GM18505 (cell line): Measurements from ENCODE around the gene NCOA7.
A peak's percentile ranks its signal among the peaks of the same experiment; 100 is the strongest.
"Not testable (repeated sequence)": the region's sequence is repeated elsewhere in the genome, so short reads cannot be mapped to it uniquely, and the experiment has no call there.

ENCODE experiments used
- ATAC-seq: cut with Tn5 transposase; IDR thresholded peaks from one replicate; pipeline ENCODE4 v1.9.1; 2021; ENCODE audit not compliant: unreplicated experiment
- POLR2A ChIP-seq: IDR thresholded peaks from 4 replicates; pipeline ENCODE4 v1.6.1; 2011; ENCODE audit warnings: borderline replicate concordance; ENCODE audit not compliant: insufficient read depth, insufficient read length; ENCODE audit errors: extremely low read depth

The NCOA7 gene

GRCh38 chr6:125951323-125951722, 160.6 kb downstream of the NCOA7 start:
- no peak for ATAC-seq
- no peak for TF ChIP-seq POLR2A

GRCh38 chr6:125952764-125953501, 162.2 kb downstream of the NCOA7 start:
- no peak for TF ChIP-seq POLR2A
- ATAC-seq, result no peak

GRCh38 chr6:125953502-125953875, 162.7 kb downstream of the NCOA7 start:
- TF ChIP-seq POLR2A, result no peak
- no peak for ATAC-seq

GRCh38 chr6:125954735-125955339, 164.1 kb downstream of the NCOA7 start:
- ATAC-seq, result no peak
- no peak for TF ChIP-seq POLR2A

- ATAC-seq, result no peak
- TF ChIP-seq POLR2A, result no peak
Observed at GRCh38 chr6:125955973-125956372, 165.2 kb downstream of the NCOA7 start.

GRCh38 chr6:125956506-125957390, 166.0 kb downstream of the NCOA7 start, which contains the start of gene HINT3:
Gene HINT3, plus strand, starts transcription at chr6:125956770. Its CDS starts 208 bp downstream, at chr6:125956978.
- peak; percentile 73 for TF ChIP-seq POLR2A
- peak; percentile 89 for ATAC-seq

GRCh38 chr6:125957391-125957693, 166.6 kb downstream of the NCOA7 start:
- TF ChIP-seq POLR2A, result no peak
- ATAC-seq, result no peak

- no peak for ATAC-seq
- no peak for TF ChIP-seq POLR2A
Observed at GRCh38 chr6:125957845-125958244, 167.1 kb downstream of the NCOA7 start.

- no peak for ATAC-seq
- TF ChIP-seq POLR2A, result no peak
Observed at GRCh38 chr6:125959041-125959440, 168.3 kb downstream of the NCOA7 start.

GRCh38 chr6:125961117-125961516, 170.4 kb downstream of the NCOA7 start:
- no peak for ATAC-seq
- no peak for TF ChIP-seq POLR2A

GRCh38 chr6:125962900-125963497, 172.2 kb downstream of the NCOA7 start:
- ATAC-seq, result no peak
- no peak for TF ChIP-seq POLR2A

- TF ChIP-seq POLR2A, result no peak
- ATAC-seq, result no peak
Observed at GRCh38 chr6:125963817-125964216, 173.1 kb downstream of the NCOA7 start.

- no peak for ATAC-seq
- no peak for TF ChIP-seq POLR2A
Observed at GRCh38 chr6:125966569-125966968, 175.8 kb downstream of the NCOA7 start.

GRCh38 chr6:125968493-125968892, 177.7 kb downstream of the NCOA7 start:
- no peak for ATAC-seq

GRCh38 chr6:125970760-125971159, 180.0 kb downstream of the NCOA7 start:
- ATAC-seq, result no peak
- TF ChIP-seq POLR2A, result no peak

More at GRCh38 chr6:125968493-125968892, 177.7 kb downstream of the NCOA7 start:
- TF ChIP-seq POLR2A, result no peak

GRCh38 chr6:125972478-125972877, 181.7 kb downstream of the NCOA7 start:
- ATAC-seq, result not testable (repeated sequence)
